ENCODE results near the gene TRPV3.
A peak's percentile ranks its signal among the peaks of the same experiment; 100 is the strongest.
"Not testable (repeated sequence)": the region's sequence is repeated elsewhere in the genome, so short reads cannot be mapped to it uniquely, and the experiment has no call there.

Gene TRPV3

GRCh38 chr17:3524024-3524423 is 33.6 kb downstream of the TRPV3 start:
- DNase-seq (ENCODE audit: low spot score) = no peak

GRCh38 chr17:3519472-3519871 is 38.1 kb downstream of the TRPV3 start:
- DNase-seq (ENCODE audit: low spot score) = not testable (repeated sequence)

GRCh38 chr17:3514873-3515272 is 42.7 kb downstream of the TRPV3 start:
- no peak for DNase-seq (ENCODE audit: low spot score)

GRCh38 chr17:3514167-3514566 is 43.4 kb downstream of the TRPV3 start:
- not testable (repeated sequence) for DNase-seq (ENCODE audit: low spot score)

GRCh38 chr17:3513305-3514035 is 44.1 kb downstream of the TRPV3 start:
- DNase-seq (ENCODE audit: low spot score) = no peak

- DNase-seq (ENCODE audit: low spot score) = peak; percentile 94
Observed at GRCh38 chr17:3512505-3513171, 45.0 kb downstream of the TRPV3 start.

- DNase-seq (ENCODE audit: low spot score) = no peak
Observed at GRCh38 chr17:3511852-3512504, 45.6 kb downstream of the TRPV3 start.

- DNase-seq (ENCODE audit: low spot score) = no peak
Observed at GRCh38 chr17:3510090-3510489, 47.5 kb downstream of the TRPV3 start.

GRCh38 chr17:3507869-3508268 is 49.7 kb downstream of the TRPV3 start:
- DNase-seq (ENCODE audit: low spot score) = no peak

- DNase-seq (ENCODE audit: low spot score) = no peak
Observed at GRCh38 chr17:3507071-3507470, 50.5 kb downstream of the TRPV3 start.

- DNase-seq (ENCODE audit: low spot score) = no peak
Observed at GRCh38 chr17:3506054-3506453, 51.6 kb downstream of the TRPV3 start.

GRCh38 chr17:3505008-3505407 is 52.6 kb downstream of the TRPV3 start:
- no peak for DNase-seq (ENCODE audit: low spot score)

GRCh38 chr17:3503285-3503684 is 54.3 kb downstream of the TRPV3 start:
- no peak for DNase-seq (ENCODE audit: low spot score)

GRCh38 chr17:3502466-3502865 is 55.1 kb downstream of the TRPV3 start:
- peak; percentile 86 for DNase-seq (ENCODE audit: low spot score)

GRCh38 chr17:3501344-3501743 is 56.3 kb downstream of the TRPV3 start:
- DNase-seq (ENCODE audit: low spot score) = no peak

- no peak for DNase-seq (ENCODE audit: low spot score)
Observed at GRCh38 chr17:3497101-3497500, 60.5 kb downstream of the TRPV3 start.

GRCh38 chr17:3485481-3486068 is 72.0 kb downstream of the TRPV3 start:
- no peak for DNase-seq (ENCODE audit: low spot score)

- no peak for DNase-seq (ENCODE audit: low spot score)
Observed at GRCh38 chr17:3482852-3483251, 74.8 kb downstream of the TRPV3 start.

GRCh38 chr17:3479988-3480387 is 77.6 kb downstream of the TRPV3 start:
- no peak for DNase-seq (ENCODE audit: low spot score)

GRCh38 chr17:3475812-3476610 is 81.6 kb downstream of the TRPV3 start, which contains the start of gene ASPA:
TSS of gene ASPA (plus strand) at chr17:3475997. CDS start at chr17:3476160, 163 bp downstream.
- DNase-seq (ENCODE audit: low spot score) = peak; percentile 59

GRCh38 chr17:3475251-3475685 is 82.3 kb downstream of the TRPV3 start:
- DNase-seq (ENCODE audit: low spot score) = no peak

- peak; percentile 8 for DNase-seq (ENCODE audit: low spot score)
Observed at GRCh38 chr17:3474212-3474611, 83.4 kb downstream of the TRPV3 start.

Data from putamen (tissue), 1 donor.